Non-pigmented ciliary epithelial cell (primary cell): ENCODE data around the gene NRIP3.
"Not testable (repeated sequence)": the region's sequence is repeated elsewhere in the genome, so short reads cannot be mapped to it uniquely, and the experiment has no call there.

Source experiments
- DNase-seq: peaks from one replicate; pipeline ENCODE4 v3.0.0-alpha.2; 2010; ENCODE audit warnings: low read depth

Gene NRIP3

GRCh38 chr11:9015677-9016076 is 11.9 kb upstream of the NRIP3 start:
- DNase-seq, result peak; percentile 41

- no peak for DNase-seq
Measured at GRCh38 chr11:9014826-9015225, 11.0 kb upstream of the NRIP3 start.

- no peak for DNase-seq
Measured at GRCh38 chr11:9013373-9013772, 9.6 kb upstream of the NRIP3 start.

- not testable (repeated sequence) for DNase-seq
Measured at GRCh38 chr11:9009538-9009937, 5.7 kb upstream of the NRIP3 start.

GRCh38 chr11:9008661-9009060 is 4.9 kb upstream of the NRIP3 start:
- no peak for DNase-seq

- DNase-seq, result no peak
Measured at GRCh38 chr11:9008011-9008550, 4.3 kb upstream of the NRIP3 start.

GRCh38 chr11:9005087-9005486 is 1.3 kb upstream of the NRIP3 start:
- DNase-seq, result no peak

- no peak for DNase-seq
Measured at GRCh38 chr11:9004183-9004926, 554 bp upstream of the NRIP3 start.

GRCh38 chr11:9002920-9003572 is 755 bp downstream of the NRIP3 start:
- DNase-seq, result no peak

- DNase-seq, result peak; percentile 65
Measured at GRCh38 chr11:9001736-9002135, 2.1 kb downstream of the NRIP3 start.

GRCh38 chr11:8998017-8998416 is 5.8 kb downstream of the NRIP3 start:
- no peak for DNase-seq

- DNase-seq, result no peak
Measured at GRCh38 chr11:8997451-8997850, 6.3 kb downstream of the NRIP3 start.

GRCh38 chr11:8989453-8989852 is 14.3 kb downstream of the NRIP3 start:
- no peak for DNase-seq

GRCh38 chr11:8988329-8989234 is 15.2 kb downstream of the NRIP3 start:
- no peak for DNase-seq

- no peak for DNase-seq
Measured at GRCh38 chr11:8987446-8987845, 16.4 kb downstream of the NRIP3 start.

- DNase-seq, result not testable (repeated sequence)
Measured at GRCh38 chr11:8986772-8987171, 17.0 kb downstream of the NRIP3 start.

- DNase-seq, result no peak
Measured at GRCh38 chr11:8985462-8985861, 18.3 kb downstream of the NRIP3 start.

- no peak for DNase-seq
Measured at GRCh38 chr11:8983552-8983951, 20.2 kb downstream of the NRIP3 start.

GRCh38 chr11:8980485-8980884 is 23.3 kb downstream of the NRIP3 start:
- no peak for DNase-seq

GRCh38 chr11:8979365-8979764 is 24.4 kb downstream of the NRIP3 start:
- not testable (repeated sequence) for DNase-seq

- no peak for DNase-seq
Measured at GRCh38 chr11:8973121-8973520, 30.7 kb downstream of the NRIP3 start.

GRCh38 chr11:8971924-8972316 is 31.9 kb downstream of the NRIP3 start:
- no peak for DNase-seq
